ENCODE measurements around the gene IKZF4. TPM values are rescaled to one million over a fixed set of nuclear protein-coding genes. Genes with fewer than 3 reads are reported as not detected.

Gene IKZF4
- total RNA-seq, 1 donor from 2014 or later, result 8.4 TPM

DNA sequence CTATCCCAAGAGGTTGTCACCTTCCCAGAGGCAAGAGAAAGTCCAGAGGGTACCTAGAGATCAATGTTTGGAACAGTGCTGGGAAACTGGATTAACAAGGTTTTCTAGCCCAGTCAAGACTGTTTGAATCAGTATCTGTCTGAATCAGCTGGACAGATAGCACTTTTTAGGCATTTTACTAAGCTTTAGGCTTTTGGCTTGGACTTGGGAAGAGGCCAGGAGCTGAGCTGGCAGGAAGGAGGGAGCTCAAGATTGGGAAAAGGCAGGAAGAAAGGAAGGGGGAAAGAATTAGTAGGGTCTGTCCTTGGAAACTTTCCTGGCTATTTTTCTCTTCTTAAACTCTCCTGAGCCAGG lies 8.3 kb downstream of the IKZF4 start:
- H3K4me3 ChIP-seq, result no peak overlapping the region
- peaks cover 30% of the 10 kb centered on the region for H3K36me3 ChIP-seq
- no peaks in the 10 kb centered on the region for H3K4me1 ChIP-seq
- no peak overlapping the region for H3K27ac ChIP-seq (replicated peaks)
- H3K9me3 ChIP-seq (replicated peaks), result no peaks in the 10 kb centered on the region
- TF ChIP-seq, protein P1, sequence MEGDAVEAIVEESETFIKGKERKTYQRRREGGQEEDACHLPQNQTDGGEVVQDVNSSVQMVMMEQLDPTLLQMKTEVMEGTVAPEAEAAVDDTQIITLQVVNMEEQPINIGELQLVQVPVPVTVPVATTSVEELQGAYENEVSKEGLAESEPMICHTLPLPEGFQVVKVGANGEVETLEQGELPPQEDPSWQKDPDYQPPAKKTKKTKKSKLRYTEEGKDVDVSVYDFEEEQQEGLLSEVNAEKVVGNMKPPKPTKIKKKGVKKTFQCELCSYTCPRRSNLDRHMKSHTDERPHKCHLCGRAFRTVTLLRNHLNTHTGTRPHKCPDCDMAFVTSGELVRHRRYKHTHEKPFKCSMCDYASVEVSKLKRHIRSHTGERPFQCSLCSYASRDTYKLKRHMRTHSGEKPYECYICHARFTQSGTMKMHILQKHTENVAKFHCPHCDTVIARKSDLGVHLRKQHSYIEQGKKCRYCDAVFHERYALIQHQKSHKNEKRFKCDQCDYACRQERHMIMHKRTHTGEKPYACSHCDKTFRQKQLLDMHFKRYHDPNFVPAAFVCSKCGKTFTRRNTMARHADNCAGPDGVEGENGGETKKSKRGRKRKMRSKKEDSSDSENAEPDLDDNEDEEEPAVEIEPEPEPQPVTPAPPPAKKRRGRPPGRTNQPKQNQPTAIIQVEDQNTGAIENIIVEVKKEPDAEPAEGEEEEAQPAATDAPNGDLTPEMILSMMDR (IDR thresholded peaks at IDR 0.05; ENCODE audit: borderline replicate concordance), result no peak
- no peaks in the 10 kb centered on the region for H3K27me3 ChIP-seq (ENCODE audit: low read depth)
- intact Hi-C loops (cut with micrococcal nuclease), result no loop called here
- DNase-seq, result no peak

DNA sequence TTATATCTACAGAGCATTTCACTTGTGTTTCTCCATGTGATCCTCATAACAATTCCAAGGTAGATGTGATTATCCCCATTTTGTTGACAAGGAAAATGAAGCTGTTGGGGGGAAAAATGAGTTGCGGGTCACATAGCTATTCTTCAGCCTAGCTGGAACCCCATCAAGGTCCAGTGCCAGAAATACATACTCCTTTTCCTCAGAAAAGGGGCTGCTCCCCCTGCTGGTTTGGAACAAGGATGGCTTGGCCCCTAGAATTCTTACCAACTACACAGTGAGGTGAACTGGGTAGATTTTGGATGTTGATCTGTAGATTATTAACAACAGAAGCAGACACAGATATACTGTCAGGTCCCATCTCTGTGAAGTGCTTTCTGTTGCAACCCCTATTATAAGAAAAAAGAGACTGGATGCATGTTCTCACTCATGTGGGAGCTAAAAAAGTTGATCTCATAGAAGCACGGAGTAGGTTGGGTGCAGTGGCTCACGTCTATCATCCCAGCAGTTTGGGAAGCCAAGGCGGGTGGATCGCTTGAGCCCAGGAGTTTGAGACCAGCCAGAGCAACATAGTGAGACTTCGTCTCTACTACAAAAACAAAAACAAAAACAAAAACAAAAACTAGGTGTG lies 8.9 kb downstream of the IKZF4 start:
- TF ChIP-seq, protein P1 (IDR thresholded peaks at IDR 0.05; ENCODE audit: borderline replicate concordance), result peak; percentile 63
- DNase-seq, result no peak
- Histone ChIP-seq H3K4me1 (no peaks in the 10 kb centered on the region), H3K27me3 (ENCODE audit: low read depth) (no peaks in the 10 kb centered on the region), H3K4me3 (no peak overlapping the region), H3K36me3 (peaks cover 36% of the 10 kb centered on the region), H3K9me3 (replicated peaks) (no peaks in the 10 kb centered on the region), H3K27ac (replicated peaks) (no peak overlapping the region)
- intact Hi-C loops (cut with micrococcal nuclease), result no loop called here

DNA sequence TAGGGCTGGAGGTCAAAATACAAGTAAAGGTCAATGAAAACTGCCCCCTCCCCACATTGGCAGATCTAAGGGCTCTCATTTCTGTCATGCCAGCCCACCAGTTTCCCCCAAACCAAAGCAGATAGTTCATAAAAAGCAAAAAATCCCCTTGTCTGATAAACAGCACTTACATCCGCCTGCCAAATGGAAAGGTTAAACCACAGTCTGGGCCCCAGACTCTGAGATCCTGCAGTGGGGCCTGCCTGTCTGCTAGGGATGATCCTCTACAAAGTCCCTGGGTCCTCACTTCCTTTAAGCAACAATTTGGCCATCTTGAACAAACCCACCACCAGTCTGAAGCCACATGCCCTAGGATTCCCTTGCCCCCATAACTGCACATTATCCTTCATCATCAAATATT lies 11.1 kb downstream of the IKZF4 start:
- H3K9me3 ChIP-seq (replicated peaks), result no peaks in the 10 kb centered on the region
- no peaks in the 10 kb centered on the region for H3K4me1 ChIP-seq
- DNase-seq, result no peak
- H3K4me3 ChIP-seq, result no peak overlapping the region
- H3K27ac ChIP-seq (replicated peaks), result no peak overlapping the region
- H3K36me3 ChIP-seq, result peaks cover 47% of the 10 kb centered on the region
- TF ChIP-seq, protein P1 (IDR thresholded peaks at IDR 0.05; ENCODE audit: borderline replicate concordance), result no peak
- intact Hi-C loops (cut with micrococcal nuclease), result no loop called here
- H3K27me3 ChIP-seq (ENCODE audit: low read depth), result no peaks in the 10 kb centered on the region

DNA sequence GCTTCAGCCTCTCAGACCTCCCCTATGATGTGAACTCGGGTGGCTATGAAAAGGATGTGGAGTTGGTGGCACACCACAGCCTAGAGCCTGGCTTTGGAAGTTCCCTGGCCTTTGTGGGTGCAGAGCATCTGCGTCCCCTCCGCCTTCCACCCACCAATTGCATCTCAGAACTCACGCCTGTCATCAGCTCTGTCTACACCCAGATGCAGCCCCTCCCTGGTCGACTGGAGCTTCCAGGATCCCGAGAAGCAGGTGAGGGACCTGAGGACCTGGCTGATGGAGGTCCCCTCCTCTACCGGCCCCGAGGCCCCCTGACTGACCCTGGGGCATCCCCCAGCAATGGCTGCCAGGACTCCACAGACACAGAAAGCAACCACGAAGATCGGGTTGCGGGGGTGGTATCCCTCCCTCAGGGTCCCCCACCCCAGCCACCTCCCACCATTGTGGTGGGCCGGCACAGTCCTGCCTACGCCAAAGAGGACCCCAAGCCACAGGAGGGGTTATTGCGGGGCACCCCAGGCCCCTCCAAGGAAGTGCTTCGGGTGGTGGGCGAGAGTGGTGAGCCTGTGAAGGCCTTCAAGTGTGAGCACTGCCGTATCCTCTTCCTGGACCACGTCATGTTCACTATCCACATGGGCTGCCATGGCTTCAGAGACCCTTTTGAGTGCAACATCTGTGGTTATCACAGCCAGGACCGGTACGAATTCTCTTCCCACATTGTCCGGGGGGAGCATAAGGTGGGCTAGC lies 13.9 kb downstream of the IKZF4 start:
- Histone ChIP-seq H3K27me3 (ENCODE audit: low read depth) (no peaks in the 10 kb centered on the region), H3K27ac (replicated peaks) (no peak overlapping the region), H3K4me3 (no peak overlapping the region), H3K36me3 (peaks cover 55% of the 10 kb centered on the region), H3K9me3 (replicated peaks) (no peaks in the 10 kb centered on the region), H3K4me1 (no peaks in the 10 kb centered on the region)
- intact Hi-C loops (cut with micrococcal nuclease), result no loop called here
- no peak for DNase-seq
- TF ChIP-seq, protein P1 (IDR thresholded peaks at IDR 0.05; ENCODE audit: borderline replicate concordance), result no peak

DNA sequence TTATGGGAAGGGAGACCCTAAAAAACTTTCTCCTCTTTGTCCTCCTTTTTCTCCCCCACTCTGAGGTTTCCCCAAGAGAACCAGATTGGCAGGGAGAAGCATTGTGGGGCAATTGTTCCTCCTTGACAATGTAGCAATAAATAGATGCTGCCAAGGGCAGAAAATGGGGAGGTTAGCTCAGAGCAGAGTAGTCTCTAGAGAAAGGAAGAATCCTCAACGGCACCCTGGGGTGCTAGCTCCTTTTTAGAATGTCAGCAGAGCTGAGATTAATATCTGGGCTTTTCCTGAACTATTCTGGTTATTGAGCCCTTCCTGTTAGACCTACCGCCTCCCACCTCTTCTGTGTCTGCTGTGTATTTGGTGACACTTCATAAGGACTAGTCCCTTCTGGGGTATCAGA lies 16.3 kb downstream of the IKZF4 start:
- intact Hi-C loops (cut with micrococcal nuclease), result no loop called here
- H3K36me3 ChIP-seq, result peaks cover 50% of the 10 kb centered on the region
- TF ChIP-seq, protein P1 (IDR thresholded peaks at IDR 0.05; ENCODE audit: borderline replicate concordance), result no peak

More for the DNA sequence above, 16.3 kb downstream of the IKZF4 start:
- no peak for DNase-seq
- Histone ChIP-seq H3K4me3 (no peak overlapping the region), H3K27me3 (ENCODE audit: low read depth) (no peaks in the 10 kb centered on the region), H3K4me1 (peaks cover 12% of the 10 kb centered on the region), H3K9me3 (replicated peaks) (no peaks in the 10 kb centered on the region), H3K27ac (replicated peaks) (no peak overlapping the region)
